MG63 (cell line): ENCODE measurements around the gene KREMEN2. TPM values are rescaled to one million over a fixed set of nuclear protein-coding genes. Genes with fewer than 3 reads are reported as not detected.

ENCODE experiments used
- DNase-seq: peaks from one replicate; pipeline ENCODE4 v3.0.0-alpha.2; 2020
- H3K27me3 ChIP-seq: fragments of 250-450 bp; sonication (Bioruptor Pico); 2 replicates; pipeline ENCODE4 v1.5.1; 2020; ENCODE audit warnings: mild to moderate bottlenecking, moderate library complexity
- H3K36me3 ChIP-seq: fragments of 250-450 bp; sonication (Bioruptor Pico); 2 replicates; pipeline ENCODE4 v1.5.1; 2020; ENCODE audit warnings: mild to moderate bottlenecking, moderate library complexity
- H3K4me3 ChIP-seq: fragments of 250-450 bp; sonication (Bioruptor Pico); 2 replicates; pipeline ENCODE4 v1.5.1; 2020; ENCODE audit warnings: mild to moderate bottlenecking, moderate library complexity
- H3K9me3 ChIP-seq: fragments of 250-450 bp; sonication (Bioruptor Pico); 2 replicates; pipeline ENCODE4 v1.5.1; 2020; ENCODE audit warnings: mild to moderate bottlenecking, moderate library complexity
- total RNA-seq: library from RNA; depleted of rRNA; stranded (reverse); fragments of >200 nt; shearing (Covaris generic); gene quantifications from 2 replicates; pipeline ENCODE4 v1.2.3, GENCODE V29; 2014; ENCODE audit warnings: low replicate concordance

KREMEN2 gene
- total RNA-seq, 1 experiment from 2014 or later = 0.26 TPM

DNA sequence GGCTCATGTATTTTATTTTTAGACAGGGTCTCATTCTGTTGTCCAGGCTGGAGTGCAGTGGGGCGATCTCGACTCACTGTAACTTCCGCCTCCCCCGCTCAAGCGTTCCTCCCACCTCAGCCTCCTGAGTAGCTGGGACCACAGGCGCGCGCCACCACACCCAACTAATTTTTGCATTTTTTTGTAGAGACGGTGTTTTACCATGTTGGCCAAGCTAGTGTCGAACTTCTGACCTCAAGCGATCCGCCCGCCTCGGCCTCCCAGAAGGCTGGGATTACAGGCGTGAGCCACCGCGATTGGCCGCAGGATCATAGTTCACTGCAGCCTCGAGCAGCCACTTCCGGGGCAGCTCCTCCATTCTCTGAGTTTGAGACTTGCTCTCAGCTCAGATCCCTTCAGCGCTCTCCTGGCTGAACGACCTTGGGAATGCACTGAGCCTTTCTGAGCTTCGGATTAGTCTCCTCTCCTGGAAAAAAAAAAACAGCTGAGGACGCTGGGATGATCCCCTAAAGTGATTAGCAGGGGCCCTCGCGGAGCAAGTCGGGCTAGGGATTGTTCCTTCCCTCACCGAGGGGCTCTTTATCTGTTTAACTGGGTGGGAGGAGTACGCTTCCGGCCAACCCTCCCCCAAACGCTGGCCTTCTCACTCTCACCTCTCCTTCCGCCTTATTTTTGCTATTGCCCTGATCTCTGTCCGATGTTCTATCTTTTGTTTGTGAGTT is 17.3 kb downstream of the KREMEN2 start:
- Histone ChIP-seq H3K4me3 (peak overlapping the region; percentile 79), H3K9me3 (no peaks in the 10 kb centered on the region), H3K36me3 (peaks cover 32% of the 10 kb centered on the region), H3K27me3 (no peaks in the 10 kb centered on the region)
- DNase-seq = no peak

DNA sequence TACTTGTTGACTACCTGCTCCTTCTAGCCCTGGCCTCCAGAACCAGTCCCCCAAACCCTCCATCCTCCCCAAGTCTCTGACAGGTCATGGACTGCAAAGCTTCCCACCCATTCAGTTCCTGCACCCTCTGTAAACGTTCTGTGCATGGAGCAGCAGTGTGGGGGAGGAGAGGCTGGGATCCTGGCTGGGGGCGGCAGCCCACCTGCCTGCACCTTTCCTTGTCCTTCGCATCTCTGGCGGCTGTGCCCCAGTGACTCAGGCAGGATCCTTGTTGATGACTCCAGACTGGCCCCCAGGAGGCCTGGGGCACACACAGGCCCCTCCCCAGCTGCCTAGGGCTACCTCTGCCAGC is 17.8 kb downstream of the KREMEN2 start:
- H3K4me3 ChIP-seq = no peak overlapping the region
- H3K9me3 ChIP-seq = no peaks in the 10 kb centered on the region
- no peaks in the 10 kb centered on the region for H3K27me3 ChIP-seq
- DNase-seq = no peak
- H3K36me3 ChIP-seq = peaks cover 27% of the 10 kb centered on the region

DNA sequence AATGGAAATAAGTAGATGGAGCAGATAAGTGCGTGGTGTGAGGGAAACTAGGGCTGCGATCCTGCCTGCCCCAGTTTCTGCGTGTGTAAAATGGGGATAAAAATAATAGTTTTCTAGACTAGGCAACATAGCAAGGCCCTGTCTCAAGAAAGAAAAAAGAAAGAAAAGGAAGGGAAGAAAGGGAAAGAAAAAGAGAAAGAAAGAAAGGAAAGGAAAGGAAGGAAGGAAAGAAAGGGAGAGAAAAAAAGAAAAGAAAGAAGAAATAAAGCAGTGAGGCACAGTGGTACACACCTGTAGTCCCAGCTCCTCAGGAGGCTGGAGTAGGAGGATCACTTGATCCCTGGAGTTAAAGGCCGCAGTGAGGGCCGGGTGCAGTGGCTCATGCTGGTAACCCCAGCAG is 18.3 kb downstream of the KREMEN2 start:
- no peak for DNase-seq
- no peak overlapping the region for H3K4me3 ChIP-seq
- H3K27me3 ChIP-seq = no peaks in the 10 kb centered on the region
- peaks cover 21% of the 10 kb centered on the region for H3K36me3 ChIP-seq
- H3K9me3 ChIP-seq = no peaks in the 10 kb centered on the region

DNA sequence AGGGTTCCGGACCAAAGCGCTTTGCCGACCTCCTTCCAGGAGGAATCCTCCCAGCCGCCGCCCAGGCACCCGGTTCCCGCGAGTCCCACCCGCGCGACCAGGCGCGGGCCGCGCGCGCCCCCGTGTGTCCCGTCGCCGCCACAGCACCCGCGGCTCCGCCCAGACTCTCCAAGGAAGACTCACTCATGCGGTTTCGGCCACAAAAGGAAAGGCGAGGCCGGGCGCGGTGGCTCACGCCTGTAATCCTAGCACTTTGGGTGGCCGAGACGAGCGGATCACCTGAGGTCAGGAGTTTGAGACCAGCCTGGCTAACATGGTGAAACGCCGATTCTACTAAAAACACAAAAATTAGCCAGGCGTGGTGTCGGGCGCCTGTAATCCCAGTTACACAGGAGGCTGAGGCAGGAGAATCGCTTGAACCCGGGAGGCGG is 19.6 kb downstream of the KREMEN2 start:
- H3K36me3 ChIP-seq = peaks cover 9% of the 10 kb centered on the region
- no peaks in the 10 kb centered on the region for H3K9me3 ChIP-seq
- no peaks in the 10 kb centered on the region for H3K27me3 ChIP-seq
- H3K4me3 ChIP-seq = peak overlapping the region; percentile 25; the same call in 1 of the 2 replicates
- DNase-seq = peak; percentile 87

DNA sequence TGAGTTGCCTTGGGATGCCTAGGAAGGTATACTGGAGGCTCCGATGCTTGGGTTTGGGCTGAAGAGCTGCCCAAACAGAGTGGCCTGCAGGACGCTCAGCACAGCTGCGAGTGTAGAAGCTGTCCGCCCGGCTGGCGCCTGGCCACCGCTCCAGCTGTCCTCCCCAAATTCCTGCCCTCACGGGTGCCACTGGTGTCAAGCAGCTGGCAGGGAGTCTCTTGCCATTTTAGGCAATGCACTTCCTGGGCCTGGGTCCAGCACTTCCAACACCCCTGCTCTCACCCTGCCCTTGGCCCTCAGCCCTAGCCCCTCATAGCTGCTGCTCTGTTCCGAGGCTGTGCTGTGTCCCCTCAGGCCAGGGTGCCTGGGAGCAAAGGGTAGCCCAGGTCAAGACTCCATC is 21.4 kb downstream of the KREMEN2 start:
- Histone ChIP-seq H3K9me3 (no peaks in the 10 kb centered on the region), H3K27me3 (no peaks in the 10 kb centered on the region), H3K36me3 (no peaks in the 10 kb centered on the region), H3K4me3 (no peak overlapping the region)
- DNase-seq = no peak

DNA sequence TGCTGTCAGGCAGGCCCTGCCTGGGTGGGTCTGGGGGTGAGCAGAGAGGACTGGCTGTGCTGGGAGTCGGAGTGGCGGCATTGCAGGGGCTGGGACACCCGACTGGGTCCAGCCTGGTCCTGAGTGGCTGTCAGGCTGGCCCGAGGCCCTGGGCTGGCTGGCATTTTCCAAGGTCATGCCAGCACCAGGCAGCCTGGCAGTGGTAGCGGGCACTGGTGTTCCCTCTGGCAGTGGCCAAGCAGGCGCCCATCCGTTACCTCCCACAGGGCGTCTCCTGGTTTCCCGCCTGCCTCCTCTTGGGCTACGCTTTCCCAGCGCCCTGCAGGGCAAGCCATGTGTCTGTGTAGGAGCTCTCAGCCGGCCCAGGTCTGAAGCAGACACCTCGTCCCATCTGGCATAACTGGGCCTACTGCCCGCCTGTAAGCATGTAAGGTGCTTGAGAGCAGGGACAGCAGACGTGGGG is 21.8 kb downstream of the KREMEN2 start:
- H3K36me3 ChIP-seq = no peaks in the 10 kb centered on the region
- DNase-seq = no peak
- no peaks in the 10 kb centered on the region for H3K27me3 ChIP-seq
- no peak overlapping the region for H3K4me3 ChIP-seq
- H3K9me3 ChIP-seq = no peaks in the 10 kb centered on the region

DNA sequence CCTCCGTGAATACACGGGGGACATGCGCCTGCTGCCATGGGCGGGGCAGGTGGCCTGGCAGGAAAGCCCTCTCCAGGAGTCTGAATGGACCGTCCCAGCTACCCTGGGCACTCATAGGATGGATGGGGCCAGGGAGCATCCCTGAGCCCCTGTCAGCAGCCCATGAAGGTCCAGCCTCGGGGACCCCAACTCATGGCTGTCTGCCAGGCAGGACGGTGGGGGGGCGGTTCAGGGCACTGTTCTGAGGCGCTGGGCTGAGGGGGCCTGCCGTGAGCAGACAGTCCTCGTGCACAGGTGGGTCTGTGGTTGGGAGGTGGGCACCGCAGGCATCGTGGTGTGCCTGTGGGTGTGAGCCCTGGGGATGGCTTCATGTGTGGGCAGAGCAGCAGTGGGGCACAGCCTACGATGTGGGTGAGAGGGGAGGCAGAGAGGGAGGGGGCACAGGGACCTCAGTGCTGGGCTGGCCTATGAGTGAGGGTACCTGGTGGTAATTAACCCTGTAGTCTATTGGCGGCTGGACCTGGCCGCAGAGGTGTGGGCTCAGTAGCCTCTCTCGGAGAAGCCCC is 22.6 kb downstream of the KREMEN2 start:
- H3K4me3 ChIP-seq = no peak overlapping the region
- no peaks in the 10 kb centered on the region for H3K9me3 ChIP-seq
- no peaks in the 10 kb centered on the region for H3K36me3 ChIP-seq
- no peaks in the 10 kb centered on the region for H3K27me3 ChIP-seq
- no peak for DNase-seq

DNA sequence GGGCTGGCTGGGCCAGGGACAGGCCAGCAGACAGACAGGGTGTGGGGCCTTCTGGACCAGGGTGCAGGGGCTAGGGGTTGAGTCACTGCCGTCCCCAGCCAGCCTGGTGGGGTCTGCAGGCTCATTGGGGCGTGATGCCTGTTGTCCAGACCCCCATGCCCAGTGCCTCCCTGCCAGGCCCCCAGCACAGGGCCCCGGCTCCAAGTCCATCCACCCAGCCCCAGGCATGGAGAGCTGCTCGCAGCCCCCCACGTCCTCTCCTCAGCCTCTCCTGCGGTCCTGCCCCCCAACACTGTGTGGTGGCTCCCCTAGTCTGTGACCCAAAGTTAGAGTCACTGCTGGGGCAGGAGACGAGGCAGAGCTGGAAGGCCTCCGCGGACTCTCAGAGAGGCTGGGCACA is 23.2 kb downstream of the KREMEN2 start:
- Histone ChIP-seq H3K4me3 (no peak overlapping the region), H3K36me3 (no peaks in the 10 kb centered on the region), H3K9me3 (no peaks in the 10 kb centered on the region), H3K27me3 (no peaks in the 10 kb centered on the region)
- no peak for DNase-seq

DNA sequence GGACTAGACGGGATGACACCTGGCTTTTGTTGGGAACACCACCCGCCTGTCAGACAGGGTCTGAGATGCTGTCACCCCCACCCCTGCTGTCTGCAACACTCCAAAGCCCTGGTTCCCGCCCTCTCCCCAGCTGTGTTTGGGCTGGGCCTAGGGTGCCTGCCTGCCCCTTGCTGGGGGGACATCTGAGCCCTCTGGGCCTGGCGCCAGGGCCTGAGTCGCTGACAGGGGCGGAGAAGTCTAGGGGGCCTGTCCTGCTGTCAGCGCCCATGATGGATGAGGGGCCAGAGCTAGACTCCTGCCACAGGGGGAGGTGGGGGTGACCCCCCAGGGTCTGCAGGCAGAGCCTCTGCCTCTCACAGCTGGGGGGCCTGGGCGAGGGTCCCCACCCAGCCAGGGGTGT is 23.8 kb downstream of the KREMEN2 start:
- Histone ChIP-seq H3K9me3 (no peaks in the 10 kb centered on the region), H3K4me3 (no peak overlapping the region), H3K27me3 (no peaks in the 10 kb centered on the region), H3K36me3 (no peaks in the 10 kb centered on the region)
- DNase-seq = peak; percentile 76

DNA sequence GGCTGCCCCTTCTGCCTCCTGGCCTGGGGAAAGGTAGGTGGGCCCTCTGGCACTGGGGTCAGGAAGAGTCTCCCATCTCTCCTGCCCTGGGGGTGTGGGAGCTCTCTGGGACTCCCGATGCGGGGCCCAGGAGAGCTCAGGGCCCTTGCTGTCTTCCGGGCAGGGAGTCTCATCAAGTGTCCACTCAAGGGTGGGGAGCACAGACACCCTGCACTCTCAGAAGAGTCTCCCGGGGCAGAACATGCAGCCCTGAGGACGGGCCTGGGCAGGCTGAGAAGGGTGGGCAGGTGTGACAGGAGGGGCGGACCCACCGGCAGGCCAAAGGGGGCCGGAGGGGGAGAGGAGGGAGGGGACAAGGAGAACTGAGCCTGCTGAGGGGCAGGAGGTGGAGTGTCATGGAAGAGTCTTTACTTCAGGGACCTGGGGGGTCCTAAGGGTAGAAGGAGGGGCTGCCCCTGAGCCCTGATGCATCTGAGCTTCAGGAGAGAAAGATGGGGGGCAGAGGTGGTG is 24.6 kb downstream of the KREMEN2 start:
- no peaks in the 10 kb centered on the region for H3K27me3 ChIP-seq
- DNase-seq = no peak
- no peaks in the 10 kb centered on the region for H3K36me3 ChIP-seq
- H3K4me3 ChIP-seq = no peak overlapping the region
- H3K9me3 ChIP-seq = no peaks in the 10 kb centered on the region

DNA sequence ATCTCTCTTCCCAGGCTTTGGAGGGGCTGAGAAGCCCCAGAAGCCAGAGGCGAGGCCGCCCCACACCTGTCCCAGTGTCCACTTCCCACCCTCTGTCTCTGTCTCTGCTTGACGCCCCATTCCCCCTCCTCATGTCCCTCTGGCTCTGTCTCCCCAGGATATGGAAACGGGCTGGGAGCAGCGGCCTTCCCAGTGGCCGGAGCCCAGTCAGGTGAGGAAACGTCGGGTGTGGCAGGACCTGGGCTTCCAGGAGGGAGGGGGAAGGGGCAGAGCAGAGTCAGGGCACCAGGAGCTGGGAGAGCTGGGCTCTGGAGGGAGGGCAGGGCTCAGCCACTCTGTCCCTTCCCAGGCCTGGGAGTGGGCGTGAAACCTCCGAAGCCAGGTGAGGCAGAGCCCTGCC is 26.8 kb downstream of the KREMEN2 start:
- Histone ChIP-seq H3K27me3 (no peaks in the 10 kb centered on the region), H3K9me3 (no peaks in the 10 kb centered on the region), H3K36me3 (no peaks in the 10 kb centered on the region), H3K4me3 (no peak overlapping the region)
- no peak for DNase-seq

DNA sequence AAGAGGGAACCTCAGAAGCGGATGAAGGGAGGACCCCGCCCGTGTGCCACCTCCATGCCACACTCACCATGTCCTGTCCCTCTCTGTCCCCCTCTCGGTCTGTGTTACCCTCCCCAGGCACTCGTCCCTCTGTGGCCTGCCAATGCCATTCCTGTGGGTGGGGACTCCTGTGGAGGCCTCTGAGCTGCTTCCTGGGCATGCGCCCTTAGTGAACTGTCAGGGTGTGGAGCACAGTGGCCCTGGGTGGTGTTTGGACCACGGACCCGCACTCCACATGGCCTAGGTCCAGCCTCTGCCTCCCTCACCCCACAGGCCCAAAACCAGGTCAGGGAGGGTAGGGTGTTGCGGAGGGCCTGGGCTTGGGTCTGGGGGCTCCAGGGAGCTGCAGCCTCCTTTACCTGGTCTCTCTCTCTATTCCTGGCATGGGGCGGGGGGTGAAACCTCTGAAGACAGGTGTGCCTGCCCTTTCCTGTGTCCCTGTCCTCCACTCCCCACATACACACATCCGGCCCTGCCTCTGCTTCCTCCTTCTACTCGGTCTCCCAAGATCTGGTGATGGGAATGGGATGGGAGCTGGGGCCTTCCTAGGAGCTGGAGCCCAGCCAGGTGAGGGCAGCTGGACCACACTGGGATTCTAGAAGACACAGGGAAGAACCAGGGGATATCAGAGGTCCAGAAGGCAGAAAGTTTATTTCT is 27.6 kb downstream of the KREMEN2 start:
- Histone ChIP-seq H3K9me3 (no peaks in the 10 kb centered on the region), H3K36me3 (no peaks in the 10 kb centered on the region), H3K4me3 (no peak overlapping the region), H3K27me3 (no peaks in the 10 kb centered on the region)
- DNase-seq = no peak

DNA sequence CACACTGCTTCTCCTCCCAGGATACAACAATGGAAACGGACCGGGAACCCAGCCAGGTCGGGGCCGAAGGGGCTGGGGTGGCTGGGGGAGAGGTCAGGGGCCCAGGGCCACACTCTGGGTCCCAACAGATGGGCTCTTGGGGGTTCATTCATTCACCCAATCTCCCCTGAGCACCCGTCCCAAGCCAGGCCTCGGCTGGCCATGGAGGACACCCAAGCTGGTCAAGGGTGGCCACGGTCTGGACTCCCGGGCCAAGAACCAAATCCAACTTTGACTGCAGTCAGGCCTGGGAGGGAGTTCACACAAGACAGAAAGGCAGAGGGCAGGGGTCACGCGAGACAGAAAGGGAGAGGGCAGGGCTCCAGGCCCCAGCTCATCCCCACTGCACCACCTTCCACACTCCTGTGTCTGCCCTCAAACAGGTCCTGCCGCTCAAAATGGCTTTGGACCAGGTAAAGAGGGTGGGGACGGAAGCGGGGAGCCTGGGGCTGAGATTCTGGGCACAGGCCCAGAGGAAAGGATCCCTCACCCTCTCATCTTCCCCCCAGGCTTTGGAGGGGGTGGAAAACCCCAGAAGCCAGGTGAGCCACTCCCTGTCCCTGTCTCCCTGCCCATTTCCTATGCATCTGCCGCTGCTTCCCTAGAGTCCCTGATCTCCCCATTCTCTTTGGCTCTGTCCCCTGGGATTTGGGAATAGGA is 28.5 kb downstream of the KREMEN2 start:
- H3K9me3 ChIP-seq = no peaks in the 10 kb centered on the region

DNA sequence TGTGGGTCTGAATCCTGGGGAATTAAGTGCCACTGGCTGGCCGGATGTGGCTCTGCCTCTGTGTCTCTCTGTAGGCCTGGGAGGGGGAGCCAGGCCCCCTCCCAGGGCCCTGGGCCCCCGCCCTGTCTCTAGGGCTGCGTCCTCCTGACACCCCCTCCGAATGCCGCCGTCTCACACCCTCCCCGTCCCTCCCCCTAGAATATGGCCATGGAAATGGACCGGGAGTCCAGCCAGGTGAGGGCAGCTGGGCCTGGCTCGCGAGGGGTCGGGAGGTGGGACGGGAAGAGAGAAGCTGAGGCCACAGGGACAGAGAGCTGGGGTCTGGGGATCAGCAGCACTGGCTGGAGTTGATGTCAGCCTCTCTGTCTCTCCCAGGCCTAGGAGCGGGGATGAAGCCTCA is 32.2 kb downstream of the KREMEN2 start:
- H3K9me3 ChIP-seq = no peaks in the 10 kb centered on the region
- no peak overlapping the region for H3K4me3 ChIP-seq
- no peak for DNase-seq
- no peaks in the 10 kb centered on the region for H3K27me3 ChIP-seq
- 0 out of 2 replicates have a peak, but pooled peaks cover 3% of the 10 kb centered on the region for H3K36me3 ChIP-seq

More for the DNA sequence above, 28.5 kb downstream of the KREMEN2 start:
- Histone ChIP-seq H3K27me3 (no peaks in the 10 kb centered on the region), H3K36me3 (no peaks in the 10 kb centered on the region), H3K4me3 (no peak overlapping the region)
- DNase-seq = no peak

DNA sequence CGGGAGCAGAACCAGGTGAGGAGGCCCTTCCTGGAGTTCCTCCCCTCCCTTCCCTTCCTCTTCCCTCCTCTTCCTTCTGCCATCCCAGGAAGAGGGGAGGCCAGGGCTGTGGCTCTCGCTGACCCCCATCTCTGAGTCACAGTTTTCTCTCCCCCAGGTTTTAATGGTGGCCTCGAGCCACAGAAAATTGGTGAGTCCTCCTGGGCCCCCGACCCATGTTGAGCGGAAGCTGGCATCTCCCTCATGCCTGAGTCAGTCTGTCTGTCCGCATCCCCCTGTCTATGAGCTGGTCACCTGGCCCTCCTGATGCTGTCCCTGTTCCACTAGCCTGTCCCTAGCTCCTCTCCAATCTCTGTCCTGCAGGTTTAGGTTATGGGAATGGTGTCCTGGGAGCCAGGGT is 35.9 kb downstream of the KREMEN2 start:
- Histone ChIP-seq H3K27me3 (no peaks in the 10 kb centered on the region), H3K4me3 (no peak overlapping the region), H3K36me3 (peaks cover 12% of the 10 kb centered on the region), H3K9me3 (no peaks in the 10 kb centered on the region)
- no peak for DNase-seq

DNA sequence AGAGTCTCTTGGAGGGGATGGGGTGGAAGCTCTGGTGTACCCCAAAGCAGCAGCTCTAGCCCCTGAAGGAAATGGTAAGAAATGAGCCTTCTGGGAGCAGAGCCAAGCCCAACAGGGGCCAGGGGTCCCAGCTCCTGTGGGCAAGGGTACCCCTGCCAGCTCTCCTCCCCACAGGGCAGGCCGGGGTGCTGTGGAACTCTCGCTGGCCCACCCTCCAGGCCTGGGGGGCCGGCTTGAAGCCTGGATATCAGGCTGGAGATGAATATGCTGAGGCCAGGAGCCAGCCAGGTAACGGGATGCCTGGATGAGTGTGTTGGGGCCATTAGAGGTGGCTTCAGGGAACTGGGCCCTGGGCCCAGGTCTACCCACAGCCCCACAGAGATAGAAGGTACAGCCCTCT is 36.5 kb downstream of the KREMEN2 start:
- no peak overlapping the region for H3K4me3 ChIP-seq
- peaks cover 12% of the 10 kb centered on the region for H3K36me3 ChIP-seq
- no peaks in the 10 kb centered on the region for H3K27me3 ChIP-seq
- no peaks in the 10 kb centered on the region for H3K9me3 ChIP-seq
- DNase-seq = no peak

DNA sequence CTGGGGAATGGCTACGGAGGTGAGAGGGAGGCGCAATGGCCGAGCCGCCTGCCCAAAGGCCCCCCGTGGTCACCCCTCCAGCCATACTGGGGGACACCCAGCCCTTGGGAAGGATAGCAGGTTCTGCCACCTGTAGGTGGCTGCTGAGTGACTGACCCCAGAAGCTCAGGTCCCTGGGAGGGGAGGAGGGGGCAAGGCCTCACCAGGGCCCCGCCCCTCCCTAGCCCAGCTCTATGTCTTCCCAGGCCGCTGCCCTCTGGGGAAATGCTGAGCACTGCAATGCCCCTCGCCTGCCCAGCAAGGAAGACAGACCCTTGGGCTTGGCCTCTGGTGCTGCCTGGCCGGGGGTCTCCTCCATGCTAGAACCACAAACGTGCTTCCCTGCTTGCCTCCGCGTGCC is 37.2 kb downstream of the KREMEN2 start:
- H3K36me3 ChIP-seq = peaks cover 12% of the 10 kb centered on the region
- no peak overlapping the region for H3K4me3 ChIP-seq
- no peaks in the 10 kb centered on the region for H3K9me3 ChIP-seq
- H3K27me3 ChIP-seq = no peaks in the 10 kb centered on the region
- no peak for DNase-seq
